ENCODE results near the gene INTS3. TPM values are rescaled to one million over a fixed set of nuclear protein-coding genes. Genes with fewer than 3 reads are reported as not detected.
A peak's percentile ranks its signal among the peaks of the same experiment; 100 is the strongest.

The INTS3 gene
- total RNA-seq, 4 donors from 2014 or later, result 16.1 to 28.0 (median 19.9) TPM

DNA sequence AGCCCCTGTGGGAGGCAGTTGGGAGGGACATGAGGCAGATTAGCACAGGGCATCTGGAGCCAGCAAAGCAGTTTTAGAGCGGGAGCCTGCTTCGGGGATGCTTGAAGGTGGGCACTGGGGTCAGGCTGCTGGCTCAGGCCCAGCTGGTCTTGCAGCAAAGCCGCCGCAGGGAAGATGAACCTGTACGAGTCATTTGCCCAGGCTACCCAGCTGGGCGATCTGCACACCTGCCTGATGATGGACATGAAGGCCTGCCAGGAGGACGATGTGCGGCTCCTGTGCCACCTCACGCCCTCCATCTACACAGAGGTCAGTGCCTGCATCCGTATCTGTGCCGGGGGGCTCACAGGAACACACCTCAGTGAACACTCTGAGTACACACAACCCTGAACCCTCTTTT lies 39.7 kb downstream of the INTS3 start:
- TF ChIP-seq, protein P1, sequence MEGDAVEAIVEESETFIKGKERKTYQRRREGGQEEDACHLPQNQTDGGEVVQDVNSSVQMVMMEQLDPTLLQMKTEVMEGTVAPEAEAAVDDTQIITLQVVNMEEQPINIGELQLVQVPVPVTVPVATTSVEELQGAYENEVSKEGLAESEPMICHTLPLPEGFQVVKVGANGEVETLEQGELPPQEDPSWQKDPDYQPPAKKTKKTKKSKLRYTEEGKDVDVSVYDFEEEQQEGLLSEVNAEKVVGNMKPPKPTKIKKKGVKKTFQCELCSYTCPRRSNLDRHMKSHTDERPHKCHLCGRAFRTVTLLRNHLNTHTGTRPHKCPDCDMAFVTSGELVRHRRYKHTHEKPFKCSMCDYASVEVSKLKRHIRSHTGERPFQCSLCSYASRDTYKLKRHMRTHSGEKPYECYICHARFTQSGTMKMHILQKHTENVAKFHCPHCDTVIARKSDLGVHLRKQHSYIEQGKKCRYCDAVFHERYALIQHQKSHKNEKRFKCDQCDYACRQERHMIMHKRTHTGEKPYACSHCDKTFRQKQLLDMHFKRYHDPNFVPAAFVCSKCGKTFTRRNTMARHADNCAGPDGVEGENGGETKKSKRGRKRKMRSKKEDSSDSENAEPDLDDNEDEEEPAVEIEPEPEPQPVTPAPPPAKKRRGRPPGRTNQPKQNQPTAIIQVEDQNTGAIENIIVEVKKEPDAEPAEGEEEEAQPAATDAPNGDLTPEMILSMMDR (IDR thresholded peaks at IDR 0.05 in 4 of 5, conservative IDR thresholded peaks at IDR 0.05 in 1 of 5), result no peak
- TF ChIP-seq POLR2A (IDR thresholded peaks at IDR 0.05), result no peak
- intact Hi-C loops (cut with DNase I; ENCODE audit: low total_unique reads), result no loop called here
- H3K4me1 ChIP-seq, result peaks cover under 1 to 4% of the 10 kb centered on the region in 2 donors

DNA sequence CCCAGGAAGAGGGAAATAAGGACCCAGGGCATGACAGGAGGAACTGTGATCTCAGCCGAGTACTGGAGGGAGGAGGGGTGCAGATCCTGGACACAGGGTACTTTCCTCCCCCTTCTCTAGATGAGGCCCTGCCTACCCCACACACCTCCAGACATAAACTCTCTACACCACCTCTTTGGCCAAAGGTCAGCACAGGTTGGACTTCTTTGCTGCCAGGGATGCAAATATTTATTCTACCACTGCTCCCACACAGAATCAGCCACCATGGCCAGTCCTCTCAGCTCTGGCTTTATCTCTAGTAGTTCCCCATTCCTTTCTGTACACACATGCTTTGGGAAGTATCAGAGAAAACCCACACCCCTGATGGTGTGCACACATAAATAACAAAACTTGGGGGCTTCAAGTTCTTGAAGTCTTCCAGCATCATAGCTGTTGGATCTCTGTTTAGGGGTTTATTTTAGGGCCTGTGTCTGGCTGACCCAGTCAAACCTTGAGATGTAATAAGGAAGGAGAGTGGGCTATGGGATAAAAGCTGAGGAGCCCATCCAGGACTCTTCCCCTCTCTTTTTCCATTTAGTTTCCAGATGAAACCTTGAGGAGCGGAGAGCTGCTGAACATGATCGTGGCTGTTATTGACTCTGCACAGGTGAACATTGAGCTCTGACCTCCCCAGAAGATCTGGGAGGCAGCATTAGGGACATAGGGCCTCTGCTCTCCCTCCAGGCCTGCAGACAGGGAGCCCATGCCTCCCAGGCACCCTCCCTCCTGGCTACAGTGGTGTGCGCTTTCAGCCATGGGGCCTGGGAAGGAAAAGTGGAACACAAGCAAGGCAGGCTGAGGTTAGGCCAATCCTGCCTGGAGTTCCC lies 40.7 kb downstream of the INTS3 start:
- Histone ChIP-seq H3K4me3 (no peak overlapping the region), H3K36me3 (peaks cover 0 to 73% of the 10 kb centered on the region in 2 donors), H3K27ac (peak overlapping the region in 2 of 4 donors; percentile 40 to 63), H3K27me3 (no peaks in the 10 kb centered on the region), H3K4me1 (peaks cover 4% of the 10 kb centered on the region in 2 donors), H3K9me3 (no peaks in the 10 kb centered on the region)
- TF ChIP-seq, protein P1 (IDR thresholded peaks at IDR 0.05 in 4 of 5, conservative IDR thresholded peaks at IDR 0.05 in 1 of 5), result no peak
- no peak for TF ChIP-seq POLR2A (IDR thresholded peaks at IDR 0.05)
- ATAC-seq (no peak), DNase-seq (no peak)
- intact Hi-C loops (cut with DNase I; ENCODE audit: low total_unique reads) (no loop called here), in situ Hi-C loops (cut with MboI; ENCODE audit: low sequenced_read_pairs in 4 of 4) (no loop called here)

More for the DNA sequence above, 39.7 kb downstream of the INTS3 start:
- Histone ChIP-seq H3K36me3 (peaks cover 0 to 77% of the 10 kb centered on the region in 2 donors), H3K9me3 (no peaks in the 10 kb centered on the region), H3K27me3 (no peaks in the 10 kb centered on the region), H3K4me3 (no peak overlapping the region), H3K27ac (no peak overlapping the region)
- in situ Hi-C loops (cut with MboI; ENCODE audit: low sequenced_read_pairs in 4 of 4), result no loop called here
- DNase-seq, result no peak
- no peak for ATAC-seq

DNA sequence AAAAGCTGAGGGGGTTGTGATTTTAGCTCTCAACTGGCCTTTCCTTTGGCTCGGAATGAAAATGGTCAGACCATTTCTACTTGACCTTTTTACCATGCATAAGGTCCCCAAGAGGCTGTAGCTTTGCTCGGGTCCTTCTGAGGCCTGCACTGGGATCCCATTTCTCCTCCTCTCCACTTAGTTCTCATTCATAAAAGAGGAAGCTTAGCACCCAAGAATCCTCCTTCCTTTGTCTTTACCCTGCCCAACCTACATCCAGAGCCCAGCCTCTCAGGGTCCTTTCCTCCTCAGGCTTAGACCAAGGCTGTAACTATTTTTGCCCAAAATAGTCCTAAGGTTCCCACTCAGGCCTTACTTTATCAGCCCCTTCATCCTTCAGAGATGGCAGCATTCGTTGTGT lies 41.4 kb downstream of the INTS3 start:
- in situ Hi-C loops (cut with MboI; ENCODE audit: low sequenced_read_pairs in 4 of 4) (no loop called here), intact Hi-C loops (cut with DNase I; ENCODE audit: low total_unique reads) (no loop called here)
- no peak for TF ChIP-seq POLR2A (IDR thresholded peaks at IDR 0.05)
- TF ChIP-seq, protein P1 (IDR thresholded peaks at IDR 0.05 in 4 of 5, conservative IDR thresholded peaks at IDR 0.05 in 1 of 5), result no peak
- DNase-seq (no peak), ATAC-seq (no peak)
- Histone ChIP-seq H3K4me3 (no peak overlapping the region), H3K27me3 (no peaks in the 10 kb centered on the region), H3K4me1 (peaks cover 4 to 5% of the 10 kb centered on the region in 2 donors), H3K36me3 (peaks cover 0 to 66% of the 10 kb centered on the region in 2 donors), H3K27ac (peak overlapping the region; percentile 19 to 63 (median 32)), H3K9me3 (no peaks in the 10 kb centered on the region)

DNA sequence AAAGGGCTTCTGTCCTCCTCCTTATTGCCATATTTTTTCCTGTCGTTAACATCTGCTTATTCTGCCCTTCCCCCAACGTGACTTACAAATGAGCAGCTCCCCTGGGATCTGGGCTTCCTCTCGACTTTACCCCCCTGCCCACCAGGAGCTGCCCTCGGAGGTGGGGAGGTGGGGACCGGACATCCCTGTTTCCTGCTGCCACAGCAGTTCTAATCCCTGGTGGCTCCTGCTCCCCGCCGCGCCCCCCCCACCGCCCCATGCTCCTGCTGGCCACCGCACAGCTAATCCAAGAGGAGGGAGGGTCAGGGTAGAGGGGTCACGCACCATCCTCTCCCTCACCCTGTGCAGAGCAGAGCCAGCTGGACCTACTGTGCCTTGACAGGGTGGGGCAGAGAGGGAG lies 42.9 kb downstream of the INTS3 start:
- DNase-seq, result no peak
- no peak for ATAC-seq
- intact Hi-C loops (cut with DNase I; ENCODE audit: low total_unique reads), result no loop called here
- H3K27me3 ChIP-seq, result no peaks in the 10 kb centered on the region
- H3K4me1 ChIP-seq, result peaks cover 10 to 21% of the 10 kb centered on the region in 2 donors
- H3K9me3 ChIP-seq, result no peaks in the 10 kb centered on the region
- no peak overlapping the region for H3K4me3 ChIP-seq
- H3K27ac ChIP-seq, result peak overlapping the region; percentile 41 to 72 (median 66)
- in situ Hi-C loops (cut with MboI; ENCODE audit: low sequenced_read_pairs in 4 of 4), result loop anchor here in 1 of 4 donors (10.0 kb wide), 1 partner anchor 96 kb away; the partner anchor contains the start of genes ILF2 and NPR1
- TF ChIP-seq POLR2A (IDR thresholded peaks at IDR 0.05), result no peak
- TF ChIP-seq, protein P1 (IDR thresholded peaks at IDR 0.05 in 4 of 5, conservative IDR thresholded peaks at IDR 0.05 in 1 of 5), result no peak
- peaks cover 0 to 52% of the 10 kb centered on the region in 2 donors for H3K36me3 ChIP-seq
